ENCODE measurements around the gene TMEM43.
A peak's percentile ranks its signal among the peaks of the same experiment; 100 is the strongest.

TMEM43 gene

DNA sequence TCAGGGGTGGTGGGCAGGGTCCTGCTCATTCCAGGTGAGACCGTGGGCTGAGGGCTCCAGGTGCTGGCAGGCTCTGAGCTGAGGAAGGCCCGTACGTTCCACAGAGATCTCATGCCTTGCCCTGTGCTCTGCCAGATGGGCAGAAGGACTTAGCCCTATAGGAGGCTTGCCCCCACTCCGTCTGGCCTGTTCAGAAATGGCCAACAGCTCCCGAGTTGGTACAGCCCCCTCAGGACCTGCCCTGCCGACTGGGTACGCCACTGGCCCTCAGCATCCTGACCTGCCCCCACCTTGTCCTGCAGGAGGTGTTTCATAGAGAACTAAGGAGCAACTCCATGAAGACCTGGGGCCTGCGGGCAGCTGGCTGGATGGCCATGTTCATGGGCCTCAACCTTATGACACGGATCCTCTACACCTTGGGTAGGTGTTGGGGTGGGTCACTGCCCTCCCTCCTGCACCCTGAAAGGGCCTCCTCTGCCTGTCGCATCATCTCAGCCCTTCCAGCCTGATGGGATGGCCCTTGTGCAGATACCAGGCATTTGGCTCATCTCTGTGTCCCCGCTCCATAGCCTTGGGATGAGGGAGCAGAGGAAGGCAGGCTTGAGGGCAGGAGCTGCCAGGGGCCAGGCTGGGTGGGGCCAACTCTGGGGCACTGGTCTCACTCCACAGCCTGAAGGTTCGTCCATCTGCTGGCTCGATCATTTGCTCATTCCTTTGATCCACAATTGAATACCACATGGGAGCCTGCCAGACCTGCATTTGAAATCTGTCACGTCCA, 14.2 kb downstream of the TMEM43 start:
- DNase-seq: no peak

DNA sequence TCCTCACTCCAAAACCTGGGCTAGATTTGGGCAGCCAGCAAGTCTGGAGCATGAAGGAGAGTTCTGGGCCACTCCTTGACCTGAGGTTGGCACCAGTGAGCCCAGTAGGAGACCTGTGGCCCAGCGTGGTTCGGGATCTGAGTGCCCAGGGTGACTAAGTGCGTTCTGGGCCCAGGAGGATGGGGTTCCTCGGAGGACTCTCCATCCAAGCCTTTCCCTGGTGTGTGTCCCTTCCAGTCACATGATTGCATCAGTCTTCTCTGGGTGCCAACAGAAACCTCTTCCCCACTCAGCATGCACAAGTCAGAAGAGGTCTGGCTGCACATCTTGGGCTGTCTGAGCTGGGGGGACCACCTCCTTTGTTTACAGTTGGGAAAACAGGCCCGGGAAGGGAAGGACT, 14.9 kb downstream of the TMEM43 start:
- DNase-seq: no peak

DNA sequence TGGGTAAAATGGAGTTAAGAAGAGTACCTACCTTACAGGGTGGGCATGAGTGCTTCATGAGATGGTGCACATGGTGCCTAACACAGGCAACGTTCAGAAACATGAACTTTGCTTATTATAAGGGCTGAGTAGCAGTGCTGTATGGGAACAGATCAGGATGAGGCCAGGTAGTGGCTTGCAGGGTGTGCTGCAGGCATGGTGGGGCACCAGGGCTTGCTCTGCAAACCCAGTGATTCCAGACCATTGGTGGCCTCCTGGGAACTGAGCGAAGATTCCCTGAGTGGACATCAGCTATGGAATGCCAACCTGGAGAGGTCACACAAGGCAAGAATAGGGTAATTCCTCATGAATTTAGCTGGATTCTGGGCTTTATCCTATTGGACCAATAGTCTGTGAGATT, 15.8 kb downstream of the TMEM43 start:
- DNase-seq: no peak

DNA sequence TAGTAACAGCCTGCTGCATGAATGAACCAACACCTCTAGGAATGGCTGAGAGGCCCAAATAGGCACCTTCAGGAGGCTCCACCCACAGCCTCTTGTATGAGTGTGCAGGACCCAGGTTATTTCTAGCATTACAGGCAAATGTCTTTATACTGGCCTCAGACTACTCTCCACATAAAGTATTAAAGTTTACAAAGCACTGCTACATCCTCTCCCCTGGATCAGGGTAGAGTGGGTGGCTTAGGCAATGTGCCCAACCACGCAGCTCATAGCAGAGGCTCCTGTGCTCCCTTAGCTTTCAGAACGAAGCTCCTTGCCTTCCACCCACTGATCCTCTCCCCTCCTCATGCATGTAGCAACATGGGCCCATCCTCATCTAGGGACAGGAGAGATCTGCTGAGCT, 16.3 kb downstream of the TMEM43 start:
- no peak for DNase-seq

DNA sequence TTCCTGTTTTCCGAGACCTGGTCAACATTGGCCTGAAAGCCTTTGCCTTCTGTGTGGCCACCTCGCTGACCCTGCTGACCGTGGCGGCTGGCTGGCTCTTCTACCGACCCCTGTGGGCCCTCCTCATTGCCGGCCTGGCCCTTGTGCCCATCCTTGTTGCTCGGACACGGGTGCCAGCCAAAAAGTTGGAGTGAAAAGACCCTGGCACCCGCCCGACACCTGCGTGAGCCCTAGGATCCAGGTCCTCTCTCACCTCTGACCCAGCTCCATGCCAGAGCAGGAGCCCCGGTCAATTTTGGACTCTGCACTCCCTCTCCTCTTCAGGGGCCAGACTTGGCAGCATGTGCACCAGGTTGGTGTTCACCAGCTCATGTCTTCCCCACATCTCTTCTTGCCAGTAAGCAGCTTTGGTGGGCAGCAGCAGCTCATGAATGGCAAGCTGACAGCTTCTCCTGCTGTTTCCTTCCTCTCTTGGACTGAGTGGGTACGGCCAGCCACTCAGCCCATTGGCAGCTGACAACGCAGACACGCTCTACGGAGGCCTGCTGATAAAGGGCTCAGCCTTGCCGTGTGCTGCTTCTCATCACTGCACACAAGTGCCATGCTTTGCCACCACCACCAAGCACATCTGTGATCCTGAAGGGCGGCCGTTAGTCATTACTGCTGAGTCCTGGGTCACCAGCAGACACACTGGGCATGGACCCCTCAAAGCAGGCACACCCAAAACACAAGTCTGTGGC, 16.9 kb downstream of the TMEM43 start:
- DNase-seq: no peak

DNA sequence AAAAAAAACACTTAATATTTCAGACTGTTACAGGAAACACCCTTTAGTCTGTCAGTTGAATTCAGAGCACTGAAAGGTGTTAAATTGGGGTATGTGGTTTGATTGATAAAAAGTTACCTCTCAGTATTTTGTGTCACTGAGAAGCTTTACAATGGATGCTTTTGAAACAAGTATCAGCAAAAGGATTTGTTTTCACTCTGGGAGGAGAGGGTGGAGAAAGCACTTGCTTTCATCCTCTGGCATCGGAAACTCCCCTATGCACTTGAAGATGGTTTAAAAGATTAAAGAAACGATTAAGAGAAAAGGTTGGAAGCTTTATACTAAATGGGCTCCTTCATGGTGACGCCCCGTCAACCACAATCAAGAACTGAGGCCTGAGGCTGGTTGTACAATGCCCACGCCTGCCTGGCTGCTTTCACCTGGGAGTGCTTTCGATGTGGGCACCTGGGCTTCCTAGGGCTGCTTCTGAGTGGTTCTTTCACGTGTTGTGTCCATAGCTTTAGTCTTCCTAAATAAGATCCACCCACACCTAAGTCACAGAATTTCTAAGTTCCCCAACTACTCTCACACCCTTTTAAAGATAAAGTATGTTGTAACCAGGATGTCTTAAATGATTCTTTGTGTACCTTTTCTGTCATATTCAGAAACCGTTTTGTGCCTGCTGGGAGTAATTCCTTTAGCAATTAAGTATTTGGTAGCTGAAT, 17.9 kb downstream of the TMEM43 start:
- DNase-seq: no peak

DNA sequence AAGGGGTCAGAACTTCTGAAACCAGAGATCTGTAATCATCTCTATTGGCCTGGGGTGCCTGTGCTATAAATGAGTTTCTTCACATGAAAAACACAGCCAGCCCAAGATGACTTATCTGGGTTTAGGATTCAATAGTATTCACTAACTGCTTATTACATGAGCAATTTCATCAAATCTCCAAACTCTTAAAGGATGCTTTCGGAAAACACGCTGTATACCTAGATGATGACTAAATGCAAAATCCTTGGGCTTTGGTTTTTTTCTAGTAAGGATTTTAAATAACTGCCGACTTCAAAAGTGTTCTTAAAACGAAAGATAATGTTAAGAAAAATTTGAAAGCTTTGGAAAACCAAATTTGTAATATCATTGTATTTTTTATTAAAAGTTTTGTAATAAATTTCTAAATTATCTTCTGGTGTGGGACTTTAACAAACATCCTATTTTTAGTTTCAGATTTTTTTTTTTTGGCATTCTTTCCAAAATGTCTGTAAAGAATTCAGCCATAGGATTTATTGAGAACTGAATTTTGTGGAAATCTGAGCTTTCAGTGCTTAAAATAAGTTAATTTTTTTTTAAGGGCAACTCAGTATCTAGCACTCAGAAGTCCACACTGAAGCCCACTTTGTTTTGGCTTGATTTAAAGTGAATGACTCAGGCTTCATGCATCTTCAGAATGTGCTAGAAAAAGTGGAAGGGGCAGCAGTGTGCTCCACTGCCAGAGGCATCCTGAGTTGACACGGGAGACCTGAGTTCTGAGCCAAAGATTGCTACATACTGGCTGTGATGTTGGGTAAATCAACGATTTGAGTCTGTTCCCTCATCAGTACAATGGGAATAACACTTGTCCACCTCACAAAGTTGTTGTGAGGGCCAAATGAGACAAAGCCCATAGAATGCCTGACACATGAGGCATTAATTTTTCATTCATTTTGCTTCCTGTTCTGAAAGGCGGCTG, 18.7 kb downstream of the TMEM43 start:
- peak; percentile 54 for DNase-seq

DNA sequence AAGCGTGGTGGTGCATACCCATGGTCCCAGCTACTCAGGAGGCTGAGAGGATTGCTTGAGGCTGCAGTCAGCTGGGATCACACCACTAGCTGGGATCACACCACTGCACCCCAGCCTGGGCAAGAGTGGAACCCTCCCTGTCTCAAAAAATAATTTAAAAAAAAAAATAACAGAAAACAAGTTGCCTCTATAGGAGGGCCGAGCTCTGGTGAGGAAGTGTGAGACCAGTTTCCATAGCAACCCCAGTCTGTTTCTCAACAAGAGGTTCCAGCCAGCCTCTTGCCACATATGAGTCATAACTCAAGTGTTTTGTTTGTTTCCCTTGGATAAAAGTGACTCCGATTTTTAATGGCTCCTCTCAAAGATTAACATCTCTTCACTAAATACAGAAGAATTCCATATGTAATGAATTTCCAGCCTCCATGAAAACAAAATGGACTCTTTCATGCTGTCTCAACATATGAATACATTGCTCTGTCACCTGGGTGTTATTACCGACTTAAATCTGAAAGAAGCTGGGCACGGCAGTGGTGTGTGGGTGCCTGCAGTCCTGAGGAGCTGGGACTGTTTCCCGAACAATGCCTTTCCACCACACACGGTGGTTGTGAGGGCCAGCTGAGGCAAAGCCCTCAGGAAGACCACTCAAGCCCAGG, 19.7 kb downstream of the TMEM43 start:
- DNase-seq: peak; percentile 93

DNA sequence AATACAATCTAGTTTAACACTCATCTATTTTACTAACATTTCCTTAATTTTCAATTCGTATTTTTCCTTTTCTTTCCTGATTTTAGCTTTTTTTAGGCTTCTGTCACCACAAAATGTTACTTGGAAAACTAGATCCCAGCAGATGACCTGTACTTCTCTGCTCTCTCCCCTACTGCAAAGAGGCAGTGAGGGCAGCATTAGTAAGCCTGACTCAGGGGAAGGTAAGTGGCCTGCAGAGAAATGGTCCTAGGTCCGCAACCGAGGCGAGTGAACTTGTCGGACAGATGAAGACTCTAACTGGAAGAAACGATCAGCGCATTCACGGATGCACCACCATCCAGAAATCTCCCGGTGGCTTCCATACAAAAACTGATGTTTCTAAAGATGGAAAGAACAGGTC, 20.4 kb downstream of the TMEM43 start:
- peak; percentile 11 for DNase-seq

DNA sequence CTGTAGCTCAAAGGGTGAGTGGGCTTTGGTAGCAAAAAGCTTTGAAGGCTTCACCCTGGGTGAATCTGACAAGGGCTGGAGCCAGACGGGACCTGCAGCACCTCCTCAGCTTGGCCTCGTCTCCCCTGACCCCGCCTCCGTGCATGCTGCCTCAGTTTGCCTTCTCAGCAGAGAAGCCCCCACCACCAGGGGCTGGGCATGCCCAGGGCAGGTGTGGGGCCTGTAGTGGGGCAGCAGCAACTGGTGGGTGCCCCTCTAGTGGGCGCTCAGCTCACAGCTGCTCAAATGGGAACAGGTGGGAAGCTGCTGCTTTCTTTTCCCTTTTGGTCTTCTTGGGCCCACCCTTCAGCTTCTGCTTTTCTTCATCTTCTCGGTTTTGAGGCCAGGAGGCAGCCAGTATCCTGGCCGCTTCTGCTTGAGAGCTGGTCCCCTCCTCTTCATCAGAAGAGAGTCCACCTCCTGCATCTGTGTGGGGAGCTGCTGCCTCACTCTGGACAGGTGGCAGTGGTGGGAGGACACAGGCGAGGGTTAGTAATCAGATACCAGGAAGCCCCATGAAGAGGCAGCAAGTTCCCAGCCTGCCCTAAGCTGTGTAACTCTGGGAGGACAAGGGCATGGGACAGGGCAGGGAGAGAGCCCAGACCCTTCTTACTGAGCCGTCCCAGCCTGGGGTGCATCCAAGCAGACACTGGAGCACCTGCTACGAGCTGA, 21.0 kb downstream of the TMEM43 start:
- DNase-seq: peak; percentile 8

DNA sequence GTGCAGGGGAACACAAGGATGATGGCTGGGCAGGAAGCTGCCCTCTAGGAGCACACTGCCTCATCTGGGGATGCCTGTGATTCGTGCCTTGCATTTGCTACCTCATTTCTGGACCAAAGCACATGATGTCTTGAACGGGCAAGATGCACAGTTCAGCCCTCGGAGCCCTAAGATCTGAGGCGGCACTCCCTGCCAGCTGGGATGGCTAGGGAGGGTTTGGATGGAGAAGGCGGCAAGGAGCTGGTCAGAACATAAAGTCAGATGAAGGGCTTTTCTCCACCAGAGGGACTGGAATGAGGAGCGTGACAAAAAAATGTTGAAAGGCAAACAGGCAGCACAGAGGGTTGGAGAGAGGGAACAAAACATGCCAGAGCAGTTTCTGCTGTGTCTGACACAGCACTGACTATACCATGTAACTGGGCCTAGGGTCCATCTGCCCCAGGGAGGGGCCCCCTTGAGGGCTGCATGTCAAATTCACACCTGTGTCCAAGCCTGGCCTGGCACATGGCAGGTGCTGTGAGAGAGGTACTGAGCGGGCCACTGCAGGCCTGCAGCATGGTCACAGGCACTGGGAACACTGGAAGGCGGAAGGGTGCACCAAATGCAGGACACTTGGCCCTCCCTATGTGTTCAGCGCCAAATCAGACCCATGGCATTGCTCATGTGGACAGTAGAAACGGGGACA, 21.7 kb downstream of the TMEM43 start:
- DNase-seq: no peak

DNA sequence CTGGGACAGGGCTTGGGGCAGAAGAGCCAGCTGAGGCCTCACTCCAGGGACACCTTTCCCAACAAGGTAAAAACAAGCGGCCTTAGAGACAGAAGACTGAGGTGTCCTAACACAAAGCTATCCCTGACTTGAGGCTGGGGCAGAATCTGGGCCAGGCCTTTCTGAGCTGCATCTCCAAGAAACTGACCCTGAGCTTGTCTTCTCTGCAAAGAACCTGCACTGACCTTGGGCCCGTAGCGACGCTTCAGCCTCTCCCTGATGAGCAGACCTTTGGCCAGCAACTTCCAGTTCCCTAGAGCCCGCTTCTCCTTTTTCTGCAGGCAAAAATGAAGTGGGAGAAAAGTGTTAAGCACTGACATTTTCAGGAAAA, 22.2 kb downstream of the TMEM43 start:
- no peak for DNase-seq

DNA sequence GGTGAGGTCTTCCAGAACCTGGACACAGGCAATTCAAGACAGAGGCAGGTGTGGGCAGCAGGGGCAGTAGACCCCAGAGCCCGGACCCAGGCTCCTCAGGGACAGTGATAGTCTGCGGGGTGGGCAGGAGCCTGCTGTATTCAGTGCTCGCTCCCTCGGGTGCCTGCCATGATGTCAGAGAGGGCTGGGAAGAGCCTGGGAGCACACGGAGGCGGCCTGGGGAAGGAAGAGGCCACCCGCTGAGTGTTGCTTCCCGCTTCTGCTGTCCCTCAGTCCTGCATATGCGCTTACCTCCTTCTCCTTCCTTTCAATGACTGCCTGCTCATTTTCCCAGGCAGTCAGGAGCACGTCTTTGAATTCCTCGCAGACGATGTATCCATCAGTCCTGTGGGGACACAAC, 22.8 kb downstream of the TMEM43 start:
- no peak for DNase-seq

DNA sequence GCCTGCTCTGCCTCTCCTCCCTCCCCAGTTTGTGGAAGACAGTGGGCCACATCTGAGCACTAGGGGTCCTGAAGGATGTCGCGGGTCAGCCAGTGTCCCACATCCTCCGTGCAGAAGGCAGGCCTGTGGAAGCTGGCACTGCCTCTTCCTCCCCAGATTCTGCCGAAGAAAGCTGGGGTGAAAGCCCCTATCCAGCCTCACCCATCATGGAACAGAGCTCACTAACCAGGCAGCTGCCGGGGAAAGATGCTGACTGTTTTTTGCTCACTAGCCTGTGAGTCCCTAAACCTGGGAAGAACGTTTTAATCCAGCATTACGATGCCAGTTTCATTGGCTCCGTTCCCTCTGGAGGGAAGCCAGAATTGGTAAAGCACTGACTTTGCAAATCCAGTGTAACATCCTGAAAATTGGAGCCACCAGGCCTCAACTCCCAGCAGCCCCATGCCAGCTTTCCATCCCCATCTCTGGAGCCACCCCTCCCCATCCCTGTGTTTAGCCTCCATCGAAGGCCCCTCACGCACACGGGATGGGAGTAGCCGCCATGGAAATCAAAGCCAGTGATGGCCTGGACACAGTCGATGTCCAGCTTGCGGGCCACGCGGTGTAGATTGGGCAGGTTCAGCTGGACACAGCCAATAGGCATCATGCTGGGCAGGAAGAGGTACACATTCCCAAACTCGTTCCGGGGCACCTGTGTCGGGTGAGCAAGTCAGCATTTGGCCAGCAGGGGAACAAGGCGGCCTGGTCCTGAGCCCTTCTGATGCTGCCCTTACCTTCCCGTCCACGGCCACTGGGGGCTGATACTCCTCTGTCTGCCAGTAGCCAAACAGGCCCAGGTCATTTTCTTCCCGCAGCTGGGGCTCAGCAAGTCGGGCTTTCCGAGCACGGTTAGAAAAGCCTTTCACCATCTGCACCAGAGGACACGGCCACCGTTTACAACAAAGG, 23.5 kb downstream of the TMEM43 start:
- DNase-seq: no peak

DNA sequence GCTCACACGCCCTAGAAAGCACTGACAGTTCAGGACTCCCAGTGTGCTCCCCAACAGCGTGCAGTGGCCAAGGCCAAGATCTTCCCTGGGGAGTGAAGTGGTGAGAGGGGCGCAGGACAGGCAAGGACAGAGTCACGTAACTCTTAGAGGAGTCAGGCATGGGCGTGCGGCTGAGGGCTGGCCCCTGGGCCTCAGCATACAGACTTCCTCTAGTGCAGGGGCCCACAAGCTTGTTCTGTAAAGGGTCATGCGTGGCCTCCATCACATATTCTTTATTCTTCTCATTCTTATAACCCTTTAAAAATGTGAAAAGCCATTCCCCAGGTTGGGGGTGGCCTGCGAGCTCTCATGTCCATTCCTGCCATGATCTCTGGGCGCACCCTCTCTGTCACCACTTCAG, 25.2 kb downstream of the TMEM43 start:
- DNase-seq: no peak

DNA sequence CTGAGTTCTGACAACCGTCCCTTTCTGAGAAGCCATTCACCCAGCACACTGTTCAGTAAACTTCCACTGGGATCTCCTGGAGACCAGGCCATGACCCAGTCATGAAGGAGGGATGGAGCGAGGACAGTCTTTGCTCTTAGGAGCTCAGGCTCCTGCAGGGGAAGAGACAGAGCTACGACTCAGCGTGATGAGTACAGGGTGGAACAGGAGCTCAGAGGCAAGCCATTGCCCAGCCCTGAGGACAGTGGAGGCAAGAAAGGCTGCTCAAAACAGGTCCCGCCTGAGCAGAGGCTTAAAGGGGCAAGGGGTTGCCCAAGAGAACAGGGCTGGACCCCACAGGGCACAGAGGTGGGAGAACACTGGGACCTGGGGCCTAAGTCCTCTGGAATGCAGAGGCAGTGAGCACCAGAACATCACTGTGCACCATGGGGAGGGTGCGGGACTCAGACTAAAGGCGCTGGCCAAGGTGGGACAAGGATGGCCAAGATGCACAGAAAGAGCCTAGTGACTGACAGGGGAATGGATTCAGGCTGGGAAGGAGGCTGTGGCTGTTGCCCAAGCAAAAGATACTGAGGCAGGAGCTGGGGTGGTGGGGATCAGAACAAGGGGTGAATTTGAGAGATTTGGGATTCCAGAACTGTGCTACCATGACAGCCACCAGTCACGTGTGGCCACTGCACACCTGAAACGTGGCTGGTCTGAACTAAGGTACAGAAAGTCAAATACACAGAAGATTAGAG, 25.8 kb downstream of the TMEM43 start:
- DNase-seq: no peak

DNA sequence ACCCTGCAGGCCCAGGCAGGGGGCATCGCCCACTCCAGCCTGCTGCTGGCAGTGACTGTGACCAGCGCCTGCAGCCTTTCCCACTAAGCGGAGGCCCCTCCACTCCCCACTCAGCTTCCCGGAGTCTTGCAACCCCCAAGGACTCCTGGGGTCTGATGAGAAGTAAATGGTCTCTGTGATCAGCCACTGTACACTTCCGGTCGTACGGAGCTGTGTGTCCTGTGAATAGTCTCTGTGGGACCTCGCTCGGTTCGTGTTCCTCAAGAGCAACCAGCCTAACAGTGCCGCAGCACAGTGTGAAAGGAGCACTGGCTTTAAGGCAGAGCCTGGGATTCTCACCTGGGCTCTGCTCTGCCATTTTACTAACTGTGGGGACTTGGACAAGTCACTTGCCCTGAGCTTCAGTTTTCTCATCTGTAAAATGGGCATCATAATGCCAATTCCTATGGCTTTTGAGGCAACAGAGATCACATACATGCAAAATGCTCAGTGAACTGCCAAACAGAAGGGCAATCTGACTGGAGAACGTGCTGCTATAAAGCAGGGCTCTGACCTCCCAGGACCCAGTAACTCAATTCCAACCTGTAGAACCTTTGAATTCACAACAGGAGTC, 26.7 kb downstream of the TMEM43 start:
- no peak for DNase-seq

DNA sequence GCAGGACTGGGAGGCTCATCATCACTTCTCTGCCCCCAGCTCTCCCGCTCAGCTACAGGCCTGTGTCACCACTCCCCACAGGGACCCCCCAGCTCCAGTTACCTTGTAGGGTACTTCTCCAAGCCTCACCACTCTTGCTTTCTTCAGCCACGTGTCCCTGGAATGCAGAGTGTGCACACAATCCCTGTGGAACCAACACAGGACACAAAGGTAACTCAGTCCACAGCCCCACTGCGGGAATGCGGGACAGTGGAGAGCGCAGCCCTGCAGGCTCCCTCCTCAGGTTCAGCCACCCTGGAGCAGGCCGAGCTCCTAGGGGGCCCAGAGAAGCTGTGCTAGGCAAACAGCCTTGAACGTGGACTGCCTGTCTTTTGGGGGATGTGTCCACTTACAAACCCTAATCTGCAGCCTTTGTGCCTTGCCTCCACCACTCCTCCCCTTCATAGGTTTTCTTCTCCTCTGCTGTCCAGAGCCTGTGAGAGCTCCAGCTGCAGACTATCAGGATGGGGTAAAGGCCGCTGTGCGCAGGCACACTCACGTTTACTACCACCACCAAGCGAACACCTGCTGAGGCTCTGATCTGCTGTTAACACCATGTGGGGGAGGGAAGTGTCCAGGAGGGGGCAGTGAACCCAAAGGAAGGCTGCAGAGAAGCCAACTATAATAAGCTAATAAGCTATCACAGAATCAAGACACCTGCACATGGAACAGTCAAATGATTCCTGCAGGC, 27.5 kb downstream of the TMEM43 start:
- peak; percentile 4 for DNase-seq
